NCI-H1436 treated with DMSO at 0.1 percent for 48 hours (cell line): ENCODE results near the gene SIGLEC5.

Experiments used
- DNase-seq: peaks from one replicate; lab custom pipeline; 2025; lab: John Stamatoyannopoulos, UW

Gene SIGLEC5

GRCh38 chr19:51627491-51628138, 2.6 kb downstream of the SIGLEC5 start:
- no peak for DNase-seq

DNA sequence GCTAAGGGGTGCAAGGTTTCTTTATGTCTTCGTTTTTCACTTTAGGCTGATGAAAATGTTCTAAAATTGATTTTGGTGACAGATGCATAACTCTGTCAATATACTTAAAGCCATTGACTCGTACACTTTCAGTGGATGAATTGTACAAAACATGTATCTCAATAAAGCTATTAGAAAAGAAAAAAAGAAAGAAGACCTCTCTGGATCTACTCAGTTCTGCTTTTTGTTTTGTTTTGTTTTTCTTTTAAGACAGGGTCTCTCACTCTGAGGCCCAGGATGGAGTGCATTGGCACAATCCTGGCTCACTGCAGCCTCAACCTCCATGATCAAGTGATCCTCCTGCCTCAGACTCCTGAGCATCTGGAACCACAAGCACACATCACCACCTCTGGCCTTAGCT, 3.5 kb downstream of the SIGLEC5 start:
- DNase-seq = no peak

GRCh38 chr19:51621178-51621577, 9.0 kb downstream of the SIGLEC5 start:
- DNase-seq = no peak

GRCh38 chr19:51615991-51616390, 14.2 kb downstream of the SIGLEC5 start:
- DNase-seq = no peak

GRCh38 chr19:51614789-51615188, 15.4 kb downstream of the SIGLEC5 start:
- DNase-seq = no peak

GRCh38 chr19:51610576-51610975, 19.6 kb downstream of the SIGLEC5 start:
- DNase-seq = no peak

DNA sequence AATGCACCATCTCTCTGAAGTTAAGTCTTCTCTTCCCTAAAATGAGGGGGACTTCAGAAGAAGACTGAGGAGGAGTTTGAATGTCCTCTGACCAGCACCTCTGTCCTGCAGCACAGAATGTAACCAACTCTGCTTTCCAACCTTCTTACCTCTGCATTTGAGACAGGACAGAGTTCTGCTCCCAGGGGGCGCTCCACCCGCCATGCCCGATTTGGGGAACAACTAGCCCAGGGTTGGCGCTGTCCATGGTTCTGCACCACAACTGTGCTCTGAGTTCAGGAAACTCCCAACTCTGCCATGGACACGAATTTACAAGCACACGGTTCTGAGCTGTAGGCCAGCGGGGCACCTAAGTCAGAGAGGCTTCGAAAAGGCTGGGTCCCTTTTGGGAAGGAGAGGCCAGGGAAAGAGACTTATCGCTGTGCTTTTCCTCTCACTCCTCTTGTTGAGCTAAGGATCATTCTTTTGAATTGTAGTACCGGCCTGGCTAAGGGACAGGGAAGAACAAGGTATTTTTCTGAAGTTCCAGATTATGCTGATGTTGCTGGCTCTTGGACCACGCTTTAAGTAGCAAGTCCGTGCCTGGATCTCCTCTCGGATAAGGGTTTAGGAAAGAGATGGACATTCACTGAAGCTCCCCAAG, 22.2 kb downstream of the SIGLEC5 start:
- no peak for DNase-seq

GRCh38 chr19:51607077-51607476, 23.1 kb downstream of the SIGLEC5 start:
- DNase-seq = no peak

GRCh38 chr19:51602189-51602854, 27.9 kb downstream of the SIGLEC5 start:
- no peak for DNase-seq

GRCh38 chr19:51600940-51601580, 29.1 kb downstream of the SIGLEC5 start:
- DNase-seq = no peak

- DNase-seq = no peak
Observed at GRCh38 chr19:51599084-51599483, 31.1 kb downstream of the SIGLEC5 start.

DNA sequence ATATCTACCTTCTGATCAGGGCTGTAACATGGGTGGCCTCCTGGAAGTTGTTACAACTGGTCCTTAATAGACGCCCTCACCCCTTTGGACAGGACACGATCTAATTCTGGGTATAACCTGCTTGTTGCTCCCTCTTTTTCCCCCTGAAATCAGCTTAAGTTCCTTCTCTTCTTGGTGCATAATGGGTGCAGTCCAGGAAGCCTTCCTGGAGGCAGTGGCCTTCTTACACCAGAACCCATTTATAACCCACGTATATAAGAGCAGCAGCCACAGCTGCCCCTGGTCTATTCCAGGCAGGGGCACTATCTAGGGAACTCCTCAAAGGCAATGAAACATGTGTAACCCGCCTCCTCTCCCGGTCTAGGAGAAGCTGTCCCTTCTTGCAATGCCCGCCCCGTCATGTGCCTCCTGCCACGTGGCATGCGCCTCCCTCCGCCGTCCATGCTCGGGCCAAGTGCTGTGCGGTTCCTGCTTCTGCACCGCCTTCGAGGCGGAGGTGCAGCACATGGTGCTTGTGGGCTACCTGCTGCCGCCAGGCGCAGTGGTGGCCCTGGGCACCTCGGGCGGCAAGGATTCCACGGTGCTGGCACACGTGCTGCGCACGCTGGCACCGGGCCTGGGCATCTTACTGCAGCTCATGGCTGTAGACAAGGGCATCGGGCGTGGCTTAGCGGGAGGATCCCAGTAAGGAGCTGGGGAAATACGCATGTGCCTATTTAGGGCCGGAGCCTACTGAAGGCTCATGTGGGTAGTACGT, 31.9 kb downstream of the SIGLEC5 start:
- no peak for DNase-seq

GRCh38 chr19:51595190-51596175, 34.7 kb downstream of the SIGLEC5 start:
- no peak for DNase-seq

- DNase-seq = no peak
Observed at GRCh38 chr19:51594774-51595109, 35.5 kb downstream of the SIGLEC5 start.

DNA sequence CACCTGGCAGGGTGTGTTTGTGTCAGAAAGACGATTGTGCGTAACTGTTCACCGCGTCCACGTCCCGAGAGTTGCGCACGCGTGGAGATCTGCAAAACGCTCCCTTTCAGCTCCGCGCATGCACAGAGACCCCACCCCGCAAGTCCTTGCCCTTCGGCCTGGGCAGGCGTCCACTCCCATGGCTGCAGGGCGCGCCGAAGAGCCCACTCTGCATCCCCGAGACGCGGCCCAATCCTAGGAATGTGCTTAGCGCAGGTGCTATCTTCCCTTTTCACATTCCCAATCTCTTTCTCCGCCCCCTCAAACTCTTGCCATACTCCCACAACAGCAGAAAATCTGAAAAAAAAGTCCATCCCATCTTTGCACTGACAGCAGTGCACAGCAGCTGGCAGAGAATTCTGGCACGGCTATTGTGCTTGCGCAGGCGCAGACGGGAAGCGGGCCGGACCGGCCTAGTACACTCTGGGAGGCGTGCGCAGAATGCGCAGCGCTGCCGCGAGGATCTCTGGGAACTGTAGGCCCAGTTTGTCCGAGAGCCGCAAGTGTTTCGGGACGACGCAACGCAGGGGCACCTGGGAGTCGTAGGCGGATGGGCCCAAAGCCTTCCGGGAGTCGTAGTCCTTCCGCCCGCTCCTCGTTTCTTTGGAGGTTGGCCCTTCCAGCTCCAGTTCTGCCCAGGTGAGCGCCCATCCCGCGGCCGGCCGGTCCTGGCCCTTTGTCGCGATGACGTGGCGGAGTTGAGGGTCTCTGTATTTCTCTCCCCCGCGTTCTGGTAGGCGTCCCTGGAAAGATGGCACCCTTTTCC, 36.0 kb downstream of the SIGLEC5 start:
- DNase-seq = peak; percentile 91

- DNase-seq = no peak
Observed at GRCh38 chr19:51593138-51593890, 36.9 kb downstream of the SIGLEC5 start.

DNA sequence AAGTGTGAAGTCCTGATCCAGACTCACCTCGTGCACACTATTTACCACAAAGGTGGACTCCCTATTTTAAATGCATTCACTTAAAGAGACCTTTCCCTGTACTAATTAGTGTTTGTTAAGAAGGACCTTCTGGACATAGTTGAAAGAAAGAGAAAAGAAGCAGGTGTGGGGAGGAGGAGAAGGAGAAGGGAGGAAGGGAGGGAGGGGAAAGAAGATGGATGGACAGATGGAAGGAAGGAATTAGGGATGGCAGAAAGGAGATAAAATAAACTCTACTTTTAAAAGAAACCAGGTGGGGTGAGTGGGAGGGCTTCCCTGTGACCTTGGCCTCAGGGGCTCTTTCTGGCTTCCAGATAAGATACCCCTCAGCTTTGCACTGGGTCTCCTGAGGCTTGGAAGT, 37.7 kb downstream of the SIGLEC5 start:
- DNase-seq = no peak

GRCh38 chr19:51590441-51590840, 39.8 kb downstream of the SIGLEC5 start:
- no peak for DNase-seq

GRCh38 chr19:51589511-51589910, 40.7 kb downstream of the SIGLEC5 start:
- DNase-seq = no peak
